ENCODE measurements around the gene SNRNP48.

GRCh38 chr6:7630792-7631191, 40.8 kb downstream of the SNRNP48 start:
- TF ChIP-seq CTCF (IDR thresholded peaks at IDR 0.05; ENCODE audit: low read depth, low read length) (no peak), EZH2phosphoT487 (IDR thresholded peaks at IDR 0.05; ENCODE audit: low read depth) (no peak)

All from OCI-LY3 (cell line).